ENCODE measurements around the gene ENTREP3. TPM values are rescaled to one million over a fixed set of nuclear protein-coding genes. Genes with fewer than 3 reads are reported as not detected.

ENTREP3 gene
- total and polyA plus RNA-seq, 9 donors: 9.3 to 22.4 (median 19.4) TPM

DNA sequence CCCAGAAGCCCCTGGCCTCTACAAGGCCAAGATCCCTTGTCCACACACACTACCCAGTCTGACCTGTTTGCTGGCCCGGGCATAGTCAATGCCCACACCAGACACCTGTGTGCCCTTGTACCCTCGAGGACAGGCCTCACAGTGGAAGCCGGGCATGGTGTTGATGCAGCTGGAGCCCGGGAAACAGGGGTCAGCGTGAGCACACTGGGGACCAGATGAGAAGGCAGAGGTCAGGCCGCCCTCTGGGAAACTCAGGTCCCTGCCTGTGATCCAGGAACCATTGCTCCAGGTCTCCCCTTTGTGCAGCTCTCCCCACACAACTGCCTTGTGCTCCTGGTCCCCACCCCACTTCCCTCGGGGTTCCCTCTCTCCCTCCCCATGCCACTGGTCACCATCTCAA is 53.1 kb downstream of the ENTREP3 start:
- Histone ChIP-seq H3K36me3 (no peaks in the 10 kb centered on the region), H3K4me1 (ENCODE audit: insufficient read depth) (peaks cover 3% of the 10 kb centered on the region), H3K27ac (no peak overlapping the region), H3K9me3 (no peaks in the 10 kb centered on the region), H3K4me3 (no peak overlapping the region), H3K27me3 (no peaks in the 10 kb centered on the region)
- intact Hi-C loops (cut with DNase I): loop anchor here in 1 of 4 donors (10.0 kb wide), 1 partner anchor 123 kb away; the partner anchor contains the start of gene RUSC1
- TF ChIP-seq POLR2A (IDR thresholded peaks at IDR 0.05): no peak
- no peak for TF ChIP-seq EP300 (IDR thresholded peaks at IDR 0.05)
- TF ChIP-seq, protein P1, sequence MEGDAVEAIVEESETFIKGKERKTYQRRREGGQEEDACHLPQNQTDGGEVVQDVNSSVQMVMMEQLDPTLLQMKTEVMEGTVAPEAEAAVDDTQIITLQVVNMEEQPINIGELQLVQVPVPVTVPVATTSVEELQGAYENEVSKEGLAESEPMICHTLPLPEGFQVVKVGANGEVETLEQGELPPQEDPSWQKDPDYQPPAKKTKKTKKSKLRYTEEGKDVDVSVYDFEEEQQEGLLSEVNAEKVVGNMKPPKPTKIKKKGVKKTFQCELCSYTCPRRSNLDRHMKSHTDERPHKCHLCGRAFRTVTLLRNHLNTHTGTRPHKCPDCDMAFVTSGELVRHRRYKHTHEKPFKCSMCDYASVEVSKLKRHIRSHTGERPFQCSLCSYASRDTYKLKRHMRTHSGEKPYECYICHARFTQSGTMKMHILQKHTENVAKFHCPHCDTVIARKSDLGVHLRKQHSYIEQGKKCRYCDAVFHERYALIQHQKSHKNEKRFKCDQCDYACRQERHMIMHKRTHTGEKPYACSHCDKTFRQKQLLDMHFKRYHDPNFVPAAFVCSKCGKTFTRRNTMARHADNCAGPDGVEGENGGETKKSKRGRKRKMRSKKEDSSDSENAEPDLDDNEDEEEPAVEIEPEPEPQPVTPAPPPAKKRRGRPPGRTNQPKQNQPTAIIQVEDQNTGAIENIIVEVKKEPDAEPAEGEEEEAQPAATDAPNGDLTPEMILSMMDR (IDR thresholded peaks at IDR 0.05): no peak
- no peak for DNase-seq
- 78 to 85% (median 80%) methylated on average over 7 of the region's 7 CpGs for WGBS, 3 donors

DNA sequence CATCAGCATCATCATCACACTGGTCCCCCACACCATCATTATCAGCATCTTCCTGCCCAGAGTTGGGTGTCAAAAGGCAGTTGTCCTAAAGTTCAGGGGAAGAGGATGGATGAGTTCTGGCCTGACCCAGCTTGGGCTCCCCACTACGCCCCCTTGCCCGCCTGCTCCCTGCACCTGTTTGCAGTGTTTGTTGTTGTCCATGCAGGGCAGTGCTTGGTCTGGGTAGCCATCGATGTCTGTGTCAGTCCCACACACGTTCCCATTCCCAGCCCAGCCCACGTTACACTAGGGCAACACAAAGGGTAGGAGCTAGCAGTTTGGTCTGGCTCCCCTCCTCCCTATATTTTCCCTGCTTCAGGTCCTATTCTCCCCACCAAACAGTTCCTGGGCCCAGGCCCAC is 54.4 kb downstream of the ENTREP3 start:
- H3K36me3 ChIP-seq: no peaks in the 10 kb centered on the region
- TF ChIP-seq, protein P1 (IDR thresholded peaks at IDR 0.05): no peak
- TF ChIP-seq EP300 (IDR thresholded peaks at IDR 0.05) (no peak), POLR2A (IDR thresholded peaks at IDR 0.05) (no peak)
- H3K27ac ChIP-seq: no peak overlapping the region
- H3K9me3 ChIP-seq: no peaks in the 10 kb centered on the region
- intact Hi-C loops (cut with DNase I): loop anchor here in 1 of 4 donors (10.0 kb wide), 1 partner anchor 124 kb away; the partner anchor contains the start of gene RUSC1
- 82 to 89% (median 88%) methylated on average over 5 of the region's 5 CpGs for WGBS, 3 donors
- no peak for DNase-seq
- H3K4me3 ChIP-seq: no peak overlapping the region
- no peaks in the 10 kb centered on the region for H3K27me3 ChIP-seq
- H3K4me1 ChIP-seq (ENCODE audit: insufficient read depth): peaks cover 8% of the 10 kb centered on the region

DNA sequence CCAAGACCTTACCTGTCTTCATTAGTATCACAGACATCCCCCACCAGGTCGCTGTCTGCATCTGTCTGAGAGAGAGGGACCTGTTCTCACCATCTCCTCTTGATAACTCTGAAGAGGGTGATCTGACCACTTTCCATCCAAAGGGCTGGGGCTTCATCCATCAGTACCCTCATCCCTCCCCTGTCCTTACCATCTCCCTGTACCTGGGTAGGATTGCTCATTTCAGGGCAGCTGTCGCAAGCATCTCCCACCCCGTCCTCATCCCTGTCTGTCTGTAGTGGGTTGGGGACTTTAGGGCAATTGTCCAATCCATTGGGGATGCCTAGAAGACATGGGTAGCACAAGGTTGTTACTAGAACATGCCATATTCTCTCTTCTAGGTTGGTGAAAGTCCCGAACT is 55.5 kb downstream of the ENTREP3 start:
- WGBS, 3 donors: 85 to 89% (median 88%) methylated on average over 4 of the region's 4 CpGs
- Histone ChIP-seq H3K4me1 (ENCODE audit: insufficient read depth) (peaks cover 10% of the 10 kb centered on the region), H3K36me3 (no peaks in the 10 kb centered on the region), H3K4me3 (no peak overlapping the region), H3K27ac (no peak overlapping the region), H3K27me3 (no peaks in the 10 kb centered on the region), H3K9me3 (no peaks in the 10 kb centered on the region)
- TF ChIP-seq EP300 (IDR thresholded peaks at IDR 0.05) (no peak), POLR2A (IDR thresholded peaks at IDR 0.05) (no peak)
- TF ChIP-seq, protein P1 (IDR thresholded peaks at IDR 0.05): no peak
- DNase-seq: no peak
- intact Hi-C loops (cut with DNase I): loop anchor here in 1 of 4 donors (10.0 kb wide), 1 partner anchor 125 kb away; the partner anchor contains the start of gene RUSC1

DNA sequence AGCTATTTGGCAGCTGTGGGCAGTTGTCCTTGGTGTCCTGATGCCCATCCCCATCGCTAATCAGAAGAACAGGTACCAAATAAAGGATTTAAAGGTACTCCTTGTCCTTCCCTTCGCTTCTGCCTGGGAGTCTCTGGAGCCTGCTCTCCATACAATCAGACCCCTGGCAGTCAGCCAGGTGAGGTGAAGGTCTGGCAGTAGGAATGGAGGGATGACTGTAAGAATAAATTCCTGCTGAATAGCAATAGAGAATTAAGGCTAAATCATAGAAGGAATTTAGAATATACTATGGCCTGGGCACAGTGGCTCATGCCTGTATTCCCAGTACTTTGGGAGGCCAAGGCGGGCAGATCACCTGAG is 56.8 kb downstream of the ENTREP3 start:
- peak in 1 of 5 donors; percentile 61 for DNase-seq
- no peak overlapping the region for H3K27ac ChIP-seq
- WGBS, 3 donors: 87 to 94% (median 91%) methylated on average over 3 of the region's 3 CpGs
- no peak overlapping the region for H3K4me3 ChIP-seq
- intact Hi-C loops (cut with DNase I): no loop called here
- H3K4me1 ChIP-seq (ENCODE audit: insufficient read depth): peaks cover 12% of the 10 kb centered on the region
- TF ChIP-seq EP300 (IDR thresholded peaks at IDR 0.05): no peak
- TF ChIP-seq, protein P1 (IDR thresholded peaks at IDR 0.05): no peak
- no peaks in the 10 kb centered on the region for H3K27me3 ChIP-seq
- no peaks in the 10 kb centered on the region for H3K9me3 ChIP-seq
- no peaks in the 10 kb centered on the region for H3K36me3 ChIP-seq

Data from ovary (tissue), 9 donors.